Measurements from ENCODE around the gene RPLP2.

The RPLP2 gene

GRCh38 chr11:832529-833113, 22.9 kb downstream of the RPLP2 start, which contains the start of gene CD151:
Gene CD151, plus strand, starts transcription at chr11:832952. Its CDS starts 3,118 bp downstream, at chr11:836070.
- Histone ChIP-seq H3K4me1 (ENCODE audit: insufficient read depth, insufficient read length) (peaks cover 43% of the 10 kb centered on the region), H3K36me3 (ENCODE audit: insufficient read depth, insufficient read length, low read length) (peaks cover 28% of the 10 kb centered on the region), H3K9ac (ENCODE audit: insufficient read length, low read depth) (peak within 1 kb of the TSS; percentile 88), H3K27me3 (ENCODE audit: insufficient read depth, insufficient read length) (peaks cover 44% of the 10 kb centered on the region), H3K4me3 (ENCODE audit: insufficient read length, low read depth) (peak within 1 kb of the TSS; percentile 62), H3K9me3 (ENCODE audit: insufficient read depth, low read length) (no peaks in the 10 kb centered on the region)
- DNase-seq (ENCODE audit: low read depth, low spot score), result no peak
- TF ChIP-seq ZNF274 (IDR thresholded peaks at IDR 0.05; ENCODE audit: low read depth, low read length) (no peak), YY1 (IDR thresholded peaks at IDR 0.05; ENCODE audit: insufficient read depth, insufficient read length) (no peak), SUZ12 (IDR thresholded peaks at IDR 0.05; ENCODE audit: extremely low read depth, insufficient read depth, insufficient read length) (no peak)

GRCh38 chr11:833114-833791, 23.5 kb downstream of the RPLP2 start:
- peak overlapping the region; percentile 83 for H3K9ac ChIP-seq (ENCODE audit: insufficient read length, low read depth)
- H3K4me3 ChIP-seq (ENCODE audit: insufficient read length, low read depth), result peak overlapping the region; percentile 54
- peaks cover 35% of the 10 kb centered on the region for H3K36me3 ChIP-seq (ENCODE audit: insufficient read depth, insufficient read length, low read length)
- H3K27me3 ChIP-seq (ENCODE audit: insufficient read depth, insufficient read length), result peaks cover 37% of the 10 kb centered on the region
- TF ChIP-seq YY1 (IDR thresholded peaks at IDR 0.05; ENCODE audit: insufficient read depth, insufficient read length) (no peak), ZNF274 (IDR thresholded peaks at IDR 0.05; ENCODE audit: low read depth, low read length) (no peak), SUZ12 (IDR thresholded peaks at IDR 0.05; ENCODE audit: extremely low read depth, insufficient read depth, insufficient read length) (no peak)
- no peak for DNase-seq (ENCODE audit: low read depth, low spot score)
- H3K9me3 ChIP-seq (ENCODE audit: insufficient read depth, low read length), result no peaks in the 10 kb centered on the region
- H3K4me1 ChIP-seq (ENCODE audit: insufficient read depth, insufficient read length), result peaks cover 40% of the 10 kb centered on the region

- Histone ChIP-seq H3K4me1 (ENCODE audit: insufficient read depth, insufficient read length) (peaks cover 40% of the 10 kb centered on the region), H3K27me3 (ENCODE audit: insufficient read depth, insufficient read length) (peaks cover 31% of the 10 kb centered on the region), H3K4me3 (ENCODE audit: insufficient read length, low read depth) (peak overlapping the region; percentile 54), H3K9ac (ENCODE audit: insufficient read length, low read depth) (no peak overlapping the region), H3K9me3 (ENCODE audit: insufficient read depth, low read length) (no peaks in the 10 kb centered on the region), H3K36me3 (ENCODE audit: insufficient read depth, insufficient read length, low read length) (peaks cover 41% of the 10 kb centered on the region)
- no peak for TF ChIP-seq YY1 (IDR thresholded peaks at IDR 0.05; ENCODE audit: insufficient read depth, insufficient read length)
- TF ChIP-seq SUZ12 (IDR thresholded peaks at IDR 0.05; ENCODE audit: extremely low read depth, insufficient read depth, insufficient read length), result no peak
- no peak for TF ChIP-seq ZNF274 (IDR thresholded peaks at IDR 0.05; ENCODE audit: low read depth, low read length)
- DNase-seq (ENCODE audit: low read depth, low spot score), result no peak
These were observed 24.1 kb downstream of the RPLP2 start for GRCh38 chr11:833849-834311.

- Histone ChIP-seq H3K27me3 (ENCODE audit: insufficient read depth, insufficient read length) (peaks cover 24% of the 10 kb centered on the region), H3K9ac (ENCODE audit: insufficient read length, low read depth) (peak overlapping the region; percentile 66), H3K9me3 (ENCODE audit: insufficient read depth, low read length) (no peaks in the 10 kb centered on the region), H3K4me1 (ENCODE audit: insufficient read depth, insufficient read length) (peaks cover 40% of the 10 kb centered on the region), H3K4me3 (ENCODE audit: insufficient read length, low read depth) (no peak overlapping the region), H3K36me3 (ENCODE audit: insufficient read depth, insufficient read length, low read length) (peaks cover 48% of the 10 kb centered on the region)
- no peak for DNase-seq (ENCODE audit: low read depth, low spot score)
- no peak for TF ChIP-seq SUZ12 (IDR thresholded peaks at IDR 0.05; ENCODE audit: extremely low read depth, insufficient read depth, insufficient read length)
- TF ChIP-seq ZNF274 (IDR thresholded peaks at IDR 0.05; ENCODE audit: low read depth, low read length), result no peak
- TF ChIP-seq YY1 (IDR thresholded peaks at IDR 0.05; ENCODE audit: insufficient read depth, insufficient read length), result no peak
These were observed 24.9 kb downstream of the RPLP2 start for GRCh38 chr11:834371-835316.

- Histone ChIP-seq H3K9ac (ENCODE audit: insufficient read length, low read depth) (peak overlapping the region; percentile 56), H3K4me1 (ENCODE audit: insufficient read depth, insufficient read length) (peaks cover 49% of the 10 kb centered on the region), H3K9me3 (ENCODE audit: insufficient read depth, low read length) (no peaks in the 10 kb centered on the region), H3K27me3 (ENCODE audit: insufficient read depth, insufficient read length) (peaks cover 11% of the 10 kb centered on the region), H3K36me3 (ENCODE audit: insufficient read depth, insufficient read length, low read length) (peaks cover 65% of the 10 kb centered on the region), H3K4me3 (ENCODE audit: insufficient read length, low read depth) (no peak overlapping the region)
- TF ChIP-seq SUZ12 (IDR thresholded peaks at IDR 0.05; ENCODE audit: extremely low read depth, insufficient read depth, insufficient read length) (no peak), YY1 (IDR thresholded peaks at IDR 0.05; ENCODE audit: insufficient read depth, insufficient read length) (no peak), ZNF274 (IDR thresholded peaks at IDR 0.05; ENCODE audit: low read depth, low read length) (no peak)
- DNase-seq (ENCODE audit: low read depth, low spot score), result no peak
These were observed 26.5 kb downstream of the RPLP2 start for GRCh38 chr11:836274-836673.

- H3K9ac ChIP-seq (ENCODE audit: insufficient read length, low read depth), result peak overlapping the region; percentile 56
These were observed 26.9 kb downstream of the RPLP2 start for GRCh38 chr11:836700-837099.

More at GRCh38 chr11:836700-837099, 26.9 kb downstream of the RPLP2 start:
- Histone ChIP-seq H3K4me3 (ENCODE audit: insufficient read length, low read depth) (no peak overlapping the region), H3K36me3 (ENCODE audit: insufficient read depth, insufficient read length, low read length) (peaks cover 66% of the 10 kb centered on the region), H3K4me1 (ENCODE audit: insufficient read depth, insufficient read length) (peaks cover 48% of the 10 kb centered on the region), H3K9me3 (ENCODE audit: insufficient read depth, low read length) (no peaks in the 10 kb centered on the region), H3K27me3 (ENCODE audit: insufficient read depth, insufficient read length) (peaks cover 7% of the 10 kb centered on the region)
- TF ChIP-seq ZNF274 (IDR thresholded peaks at IDR 0.05; ENCODE audit: low read depth, low read length) (no peak), YY1 (IDR thresholded peaks at IDR 0.05; ENCODE audit: insufficient read depth, insufficient read length) (no peak), SUZ12 (IDR thresholded peaks at IDR 0.05; ENCODE audit: extremely low read depth, insufficient read depth, insufficient read length) (no peak)
- DNase-seq (ENCODE audit: low read depth, low spot score), result no peak

All from NT2/D1 (cell line).